SKM-1 (cell line): Measurements from ENCODE around the gene TUBB2A.
A peak's percentile ranks its signal among the peaks of the same experiment; 100 is the strongest.
"Not testable (repeated sequence)": the region's sequence is repeated elsewhere in the genome, so short reads cannot be mapped to it uniquely, and the experiment has no call there.

Experiments used
- DNase-seq: peaks from one replicate; lab custom pipeline; 2025; ENCODE audit not compliant: unreplicated experiment; lab: John Stamatoyannopoulos, UW

Gene TUBB2A

DNA sequence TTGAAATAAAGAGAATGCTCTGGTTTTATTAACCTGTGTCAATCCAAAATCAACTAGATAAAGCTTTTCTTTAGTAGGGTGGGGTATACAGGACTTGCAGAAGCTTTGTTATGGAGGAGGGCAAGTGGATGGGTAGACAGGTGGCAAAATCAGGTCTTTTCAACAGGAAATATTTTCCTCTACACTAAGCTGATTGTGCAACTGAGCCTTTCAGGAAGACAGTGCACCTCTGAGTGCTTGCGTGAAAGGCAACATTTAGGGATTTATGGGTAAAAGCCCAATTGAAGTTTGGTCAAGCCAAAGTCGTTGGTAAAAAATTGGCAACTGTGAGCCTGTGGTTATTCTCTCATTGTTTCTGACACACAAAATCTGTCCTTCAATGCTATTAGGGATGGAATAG is 23.8 kb upstream of the TUBB2A start:
- no peak for DNase-seq

GRCh38 chr6:3179945-3180344 is 22.6 kb upstream of the TUBB2A start:
- not testable (repeated sequence) for DNase-seq

DNA sequence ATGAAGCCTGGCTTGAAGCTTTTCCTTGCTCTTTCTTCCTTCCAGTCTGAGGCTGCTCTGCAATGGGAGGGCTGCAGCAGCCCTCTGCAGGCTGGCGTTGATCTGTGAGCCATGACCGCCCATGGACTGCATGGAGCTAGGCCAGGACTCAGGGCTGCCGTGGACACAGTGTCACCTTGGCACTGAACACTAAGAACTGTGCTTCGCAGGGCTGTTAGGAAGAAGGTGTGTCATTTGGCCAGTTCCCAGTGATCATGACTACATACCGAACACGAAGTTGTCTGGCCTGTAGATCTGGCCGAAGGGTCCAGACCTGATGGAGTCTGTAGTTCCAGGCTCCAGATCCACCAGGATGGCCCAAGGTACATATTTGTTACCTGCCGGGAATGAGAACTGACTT is 21.3 kb upstream of the TUBB2A start:
- DNase-seq: not testable (repeated sequence)

DNA sequence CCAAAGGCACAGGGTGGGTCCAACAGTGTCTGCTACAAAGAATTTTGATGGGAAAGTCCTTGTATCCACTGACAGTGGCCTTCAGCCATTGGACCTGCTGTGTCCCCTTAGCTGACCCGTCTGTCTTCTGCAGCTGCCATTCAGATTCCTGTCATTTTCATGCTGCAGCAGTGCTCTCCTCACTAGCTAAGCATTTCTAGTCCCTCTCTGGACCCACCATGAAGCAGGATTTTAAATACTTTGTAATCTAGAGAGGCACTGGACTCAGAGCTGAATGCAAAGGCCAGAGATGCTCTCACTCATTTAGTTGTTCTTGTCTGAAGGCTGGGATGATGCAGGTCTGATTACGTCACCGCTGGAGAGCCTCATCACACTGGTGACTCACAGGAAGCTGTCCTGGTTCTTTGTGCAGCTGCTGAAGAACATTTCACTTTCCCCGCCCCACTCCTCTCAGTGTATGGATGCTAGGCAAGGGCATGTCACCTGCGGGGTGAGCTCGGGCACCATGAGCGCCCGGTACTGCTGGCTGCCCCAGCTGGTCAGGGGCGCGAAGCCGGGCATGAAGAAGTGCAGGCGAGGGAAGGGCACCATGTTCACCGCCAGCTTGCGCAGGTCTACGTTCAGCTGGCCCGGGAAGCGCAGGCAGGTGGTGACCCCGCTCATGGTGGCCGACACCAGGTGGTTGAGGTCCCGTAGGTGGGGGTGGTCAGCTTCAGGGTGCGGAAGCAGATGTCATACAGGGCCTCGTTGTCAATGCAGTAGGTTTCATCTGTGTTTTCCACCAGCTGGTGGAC is 19.4 kb upstream of the TUBB2A start:
- peak; percentile 8 for DNase-seq

DNA sequence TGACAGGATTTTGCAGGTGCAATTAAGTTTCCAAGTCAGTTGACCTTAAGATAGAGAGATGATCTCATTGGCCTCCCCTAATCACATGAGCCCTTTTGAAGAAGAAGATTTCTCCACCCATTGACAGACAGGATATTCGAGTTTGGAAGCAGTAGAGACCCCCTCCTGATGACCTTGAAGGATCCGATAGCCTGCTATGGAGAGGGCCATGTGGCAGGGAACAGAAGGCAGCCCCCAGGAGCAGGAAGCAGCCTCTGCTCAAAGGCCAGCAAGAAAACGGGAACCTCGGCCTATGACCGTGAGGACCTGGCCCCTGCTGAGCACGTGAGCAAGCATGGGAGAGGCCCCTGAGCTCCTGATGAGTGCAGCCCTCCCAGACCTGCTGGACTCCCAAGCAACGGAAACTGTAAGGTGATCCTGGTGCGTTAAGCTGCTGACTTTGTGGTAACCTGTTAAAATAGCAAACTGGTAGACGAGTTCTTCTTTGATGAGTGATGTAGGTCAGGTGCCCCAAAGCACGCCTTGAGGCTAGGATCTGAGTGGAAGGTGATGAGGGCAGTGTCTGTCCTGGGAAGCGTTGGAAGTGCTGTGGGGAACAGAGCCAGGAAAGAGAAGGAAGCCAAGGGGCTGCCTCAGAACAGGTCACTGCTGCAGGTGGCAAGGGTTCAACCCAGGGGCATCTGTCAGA is 18.5 kb upstream of the TUBB2A start:
- no peak for DNase-seq

- DNase-seq: not testable (repeated sequence)
These were observed 16.3 kb upstream of the TUBB2A start for GRCh38 chr6:3173636-3174089.

- not testable (repeated sequence) for DNase-seq
These were observed 15.4 kb upstream of the TUBB2A start for GRCh38 chr6:3172789-3173188.

GRCh38 chr6:3171313-3172175 is 14.2 kb upstream of the TUBB2A start:
- DNase-seq: not testable (repeated sequence)

DNA sequence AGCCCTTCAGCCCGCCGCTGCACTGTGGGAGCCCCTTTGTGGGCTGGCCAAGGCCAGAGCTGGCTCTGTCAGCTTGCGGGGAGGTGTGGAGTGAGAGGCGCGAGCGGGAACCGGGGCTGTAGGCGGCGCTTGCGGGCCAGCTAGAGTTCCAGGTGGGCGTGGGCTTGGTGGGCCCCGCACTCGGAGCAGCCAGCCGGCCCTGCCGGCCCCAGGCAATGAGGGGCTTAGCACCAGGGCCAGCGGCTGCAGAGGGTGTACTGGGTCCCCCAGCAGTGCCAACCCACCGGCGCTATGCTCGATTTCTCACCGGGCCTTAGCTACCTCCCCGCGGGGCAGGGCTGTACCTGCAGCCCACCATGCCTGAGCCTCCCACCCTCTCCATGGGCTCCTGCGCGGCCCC is 13.3 kb upstream of the TUBB2A start:
- not testable (repeated sequence) for DNase-seq

GRCh38 chr6:3168046-3168445 is 10.7 kb upstream of the TUBB2A start:
- DNase-seq: not testable (repeated sequence)

DNA sequence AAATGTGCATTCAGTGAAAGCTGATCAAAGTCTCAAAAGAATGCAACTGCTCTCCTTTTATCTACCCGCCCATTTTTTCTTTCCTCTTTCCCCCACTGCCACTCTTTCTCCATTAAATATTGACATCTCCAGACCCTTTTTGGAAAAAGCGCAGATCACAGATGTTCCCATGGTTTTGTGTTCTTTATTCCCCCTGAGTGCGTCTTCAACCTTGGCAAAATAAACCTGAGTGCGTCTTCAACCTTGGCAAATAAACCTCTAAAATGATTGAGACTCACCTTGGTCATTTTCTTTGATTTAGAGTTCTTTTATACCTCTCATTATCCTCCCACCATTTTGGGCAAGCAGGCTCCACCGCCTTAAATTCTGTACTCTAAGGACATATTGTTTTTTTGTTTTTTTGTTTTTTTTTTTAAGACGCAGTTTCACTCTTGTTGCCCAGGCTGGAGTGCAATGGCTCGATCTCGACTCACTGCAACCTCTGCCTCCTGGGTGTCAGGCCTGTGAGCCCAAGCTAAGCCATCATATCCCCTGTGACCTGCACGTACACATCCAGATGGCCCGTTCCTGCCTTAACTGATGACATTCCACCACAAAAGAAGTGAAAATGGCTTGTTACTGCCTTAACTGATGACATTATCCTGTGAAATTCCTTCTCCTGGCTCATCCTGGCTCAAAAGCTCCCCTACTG is 9.3 kb upstream of the TUBB2A start:
- not testable (repeated sequence) for DNase-seq

DNA sequence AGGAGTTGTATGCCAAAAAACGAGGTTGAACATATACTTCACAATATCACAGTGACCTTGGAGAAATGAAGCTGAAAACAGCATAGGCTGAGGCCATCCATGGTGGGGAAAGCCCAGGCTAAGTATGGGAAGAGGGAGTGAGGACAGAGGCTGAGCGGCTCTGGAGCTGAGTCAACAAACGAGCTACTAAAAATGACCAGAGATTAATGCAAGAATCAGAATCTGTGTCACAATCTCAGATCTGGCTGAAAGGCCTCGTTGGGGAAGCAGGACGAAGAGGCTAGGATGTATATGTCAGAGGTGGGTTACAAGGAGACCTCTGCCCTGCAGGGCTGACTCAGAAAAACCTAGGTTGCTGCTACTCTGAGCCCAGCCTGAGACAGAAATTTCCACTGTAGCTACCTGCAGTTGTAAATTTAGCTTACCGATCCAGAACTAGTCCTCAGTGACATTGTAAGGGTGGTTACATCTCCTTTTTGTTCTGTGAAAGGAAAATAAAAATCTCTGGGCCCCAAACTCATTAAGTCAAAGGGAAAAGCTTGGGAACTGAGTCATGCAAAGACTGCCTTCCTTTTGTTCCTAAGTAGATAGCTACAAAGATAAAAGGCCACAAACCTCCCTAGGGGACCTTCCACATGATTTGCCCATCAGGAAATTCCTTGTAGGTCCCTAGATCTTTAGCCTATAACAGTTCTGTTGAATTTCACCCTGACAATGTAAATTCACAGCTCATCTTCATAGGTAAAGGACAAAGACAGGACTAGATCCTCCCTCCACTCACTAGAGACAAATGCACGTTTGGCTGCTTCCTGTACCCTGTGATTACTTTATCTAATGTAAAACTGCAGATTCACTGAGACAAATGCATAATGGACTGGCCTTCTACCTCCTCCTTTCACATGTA is 8.5 kb upstream of the TUBB2A start:
- no peak for DNase-seq

- DNase-seq: no peak
These were observed 7.0 kb upstream of the TUBB2A start for GRCh38 chr6:3164388-3164787.

GRCh38 chr6:3163248-3163594 is 5.9 kb upstream of the TUBB2A start:
- DNase-seq: peak; percentile 37

DNA sequence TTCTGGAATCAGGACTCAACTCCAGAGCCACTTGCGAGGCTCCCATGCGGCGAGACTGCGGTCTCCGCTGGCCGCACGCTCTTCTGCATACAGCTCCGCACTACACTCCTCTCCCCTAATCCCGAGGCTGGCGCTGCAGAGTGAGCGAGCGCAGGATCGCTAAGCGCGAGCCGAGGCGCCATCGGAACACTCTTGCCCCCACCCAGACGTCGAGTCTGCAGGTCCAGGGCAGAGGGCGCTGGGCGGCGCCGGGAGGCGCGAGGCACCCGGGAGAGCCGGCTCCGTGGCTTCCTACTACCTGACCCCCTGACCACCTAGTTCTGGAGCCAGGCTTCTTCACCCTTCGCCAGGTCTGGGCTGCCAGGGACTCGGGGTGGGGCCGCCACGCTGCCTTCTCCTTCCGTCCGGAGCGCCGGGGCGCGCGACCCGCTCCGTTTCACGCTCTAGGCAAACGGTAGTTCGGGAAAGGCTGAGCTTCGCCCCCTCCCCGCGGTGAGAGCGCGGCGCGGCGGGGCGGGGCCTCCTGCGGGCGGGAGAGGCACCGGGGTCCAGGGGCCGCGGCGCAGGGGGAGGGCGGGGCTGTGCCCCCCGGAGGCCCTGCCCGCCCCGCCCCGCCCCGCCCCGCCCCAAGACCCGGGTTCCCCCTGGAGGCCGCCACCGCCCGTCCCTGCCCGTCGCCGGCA is 5.4 kb upstream of the TUBB2A start:
- peak; percentile 70 for DNase-seq

DNA sequence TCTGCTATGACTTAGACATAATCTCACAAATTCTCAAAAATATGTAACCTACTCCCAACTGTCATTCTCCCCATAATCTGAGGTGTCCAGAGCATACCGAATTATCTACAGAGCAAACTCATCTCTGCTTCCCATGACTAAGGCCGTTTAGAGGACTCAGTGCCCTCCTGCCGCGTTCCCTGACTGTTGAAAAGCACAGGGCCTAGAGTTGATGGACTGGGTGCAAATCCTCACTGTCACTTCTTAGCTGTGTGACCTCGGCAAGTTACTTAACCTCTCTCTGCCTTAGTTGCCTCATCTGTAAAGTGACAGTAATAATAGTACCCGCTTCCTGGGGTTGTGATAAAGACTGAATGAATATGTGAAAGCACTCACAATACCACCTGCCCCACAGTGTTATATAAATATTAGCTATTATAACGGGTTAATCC is 4.7 kb upstream of the TUBB2A start:
- peak; percentile 36 for DNase-seq

GRCh38 chr6:3159805-3160781 is 2.7 kb upstream of the TUBB2A start:
- no peak for DNase-seq
